Tibial nerve (tissue), 3 donors: ENCODE results near the gene SBNO2.

Experiments
- CTCF ChIP-seq, 5 experiments: fragments of 200-600 bp in 3 of 5; fragments of 450-650 bp in 2 of 5; sonication (generic) in 3 of 5; IDR thresholded peaks; one replicate each; pipeline ENCODE4 v1.5.1; 2016 to 2019; ENCODE audit warnings: antibody characterized with exemption in 5 of 5, mild to moderate bottlenecking in 3 of 5, moderate library complexity in 2 of 5
- POLR2A ChIP-seq, 2 donors: fragments of 450-650 bp; IDR thresholded peaks; one replicate each; pipeline ENCODE4 v1.6.1; 2017; ENCODE audit warnings: antibody characterized with exemption in 2 of 2, mild to moderate bottlenecking in 2 of 2, moderate library complexity in 2 of 2

- no peak for TF ChIP-seq POLR2A (IDR thresholded peaks at IDR 0.05)
- no peak for TF ChIP-seq CTCF (IDR thresholded peaks at IDR 0.05)
Observed at GRCh38 chr19:1126984-1127760, 46.9 kb downstream of the SBNO2 start.
